ENCODE data around the gene HCAR1. TPM values are rescaled to one million over a fixed set of nuclear protein-coding genes. Genes with fewer than 3 reads are reported as not detected.
"Not testable (repeated sequence)": the region's sequence is repeated elsewhere in the genome, so short reads cannot be mapped to it uniquely, and the experiment has no call there.

Gene HCAR1
- total and polyA plus RNA-seq, 2 donors from 2014 or later, result 0.72 to 0.99 TPM

GRCh38 chr12:122684297-122684813 is 46.3 kb downstream of the HCAR1 start:
- no peak overlapping the region for H3K27ac ChIP-seq (ENCODE audit: low read depth in 2 of 2, low read length in 2 of 2)

DNA sequence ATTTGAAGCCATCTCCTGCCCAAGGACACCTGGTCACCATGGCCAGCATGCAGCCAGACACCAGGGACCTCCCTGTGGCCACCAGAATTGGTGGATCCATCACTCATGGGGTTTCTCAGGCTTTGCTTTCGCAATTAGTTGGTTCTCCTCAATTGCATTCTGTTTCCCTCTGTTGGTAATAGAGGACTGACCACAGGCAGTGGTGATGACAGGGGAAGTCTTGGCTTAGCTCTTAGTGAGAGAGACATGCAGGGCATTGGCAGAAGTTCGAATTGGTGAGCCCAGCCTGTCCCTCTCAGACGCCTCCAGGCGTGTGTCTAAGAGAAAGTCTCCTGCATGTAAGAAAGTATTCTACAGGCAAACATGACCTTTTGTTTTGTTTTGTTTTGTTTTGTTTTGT is 48.8 kb downstream of the HCAR1 start:
- Histone ChIP-seq H3K36me3 (ENCODE audit: control insufficient read depth in 2 of 3, insufficient read depth in 3 of 3, low read length in 3 of 3) (no peaks in the 10 kb centered on the region), H3K9ac (ENCODE audit: low read length in 3 of 3) (no peak overlapping the region), H3K9me3 (ENCODE audit: control insufficient read depth in 2 of 3, insufficient read depth in 1 of 3, low read length in 3 of 3) (no peaks in the 10 kb centered on the region), H3K27me3 (ENCODE audit: control insufficient read depth, insufficient read depth, low read length) (no peaks in the 10 kb centered on the region), H3K27ac (ENCODE audit: low read depth in 2 of 2, low read length in 2 of 2) (no peak overlapping the region), H3K4me3 (ENCODE audit: low read length in 3 of 3) (no peak overlapping the region), H3K4me1 (ENCODE audit: control insufficient read depth in 2 of 3, insufficient read depth in 2 of 3, low read depth in 1 of 3, low read length in 3 of 3) (no peaks in the 10 kb centered on the region)
- TF ChIP-seq, protein P1, sequence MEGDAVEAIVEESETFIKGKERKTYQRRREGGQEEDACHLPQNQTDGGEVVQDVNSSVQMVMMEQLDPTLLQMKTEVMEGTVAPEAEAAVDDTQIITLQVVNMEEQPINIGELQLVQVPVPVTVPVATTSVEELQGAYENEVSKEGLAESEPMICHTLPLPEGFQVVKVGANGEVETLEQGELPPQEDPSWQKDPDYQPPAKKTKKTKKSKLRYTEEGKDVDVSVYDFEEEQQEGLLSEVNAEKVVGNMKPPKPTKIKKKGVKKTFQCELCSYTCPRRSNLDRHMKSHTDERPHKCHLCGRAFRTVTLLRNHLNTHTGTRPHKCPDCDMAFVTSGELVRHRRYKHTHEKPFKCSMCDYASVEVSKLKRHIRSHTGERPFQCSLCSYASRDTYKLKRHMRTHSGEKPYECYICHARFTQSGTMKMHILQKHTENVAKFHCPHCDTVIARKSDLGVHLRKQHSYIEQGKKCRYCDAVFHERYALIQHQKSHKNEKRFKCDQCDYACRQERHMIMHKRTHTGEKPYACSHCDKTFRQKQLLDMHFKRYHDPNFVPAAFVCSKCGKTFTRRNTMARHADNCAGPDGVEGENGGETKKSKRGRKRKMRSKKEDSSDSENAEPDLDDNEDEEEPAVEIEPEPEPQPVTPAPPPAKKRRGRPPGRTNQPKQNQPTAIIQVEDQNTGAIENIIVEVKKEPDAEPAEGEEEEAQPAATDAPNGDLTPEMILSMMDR (IDR thresholded peaks at IDR 0.05; ENCODE audit: borderline replicate concordance, extremely low read depth, insufficient read depth), result no peak
- intact Hi-C loops (cut with DNase I), result no loop called here
- FAIRE-seq (no peak), DNase-seq (no peak)

More at GRCh38 chr12:122684297-122684813, 46.3 kb downstream of the HCAR1 start:
- no peaks in the 10 kb centered on the region for H3K27me3 ChIP-seq (ENCODE audit: control insufficient read depth, insufficient read depth, low read length)
- FAIRE-seq (no peak), DNase-seq (no peak)
- H3K9me3 ChIP-seq (ENCODE audit: control insufficient read depth in 2 of 3, insufficient read depth in 1 of 3, low read length in 3 of 3), result no peaks in the 10 kb centered on the region
- H3K9ac ChIP-seq (ENCODE audit: low read length in 3 of 3), result no peak overlapping the region
- H3K4me3 ChIP-seq (ENCODE audit: low read length in 3 of 3), result no peak overlapping the region
- intact Hi-C loops (cut with DNase I), result no loop called here
- no peaks in the 10 kb centered on the region for H3K4me1 ChIP-seq (ENCODE audit: control insufficient read depth in 2 of 3, insufficient read depth in 2 of 3, low read depth in 1 of 3, low read length in 3 of 3)
- H3K36me3 ChIP-seq (ENCODE audit: control insufficient read depth in 2 of 3, insufficient read depth in 3 of 3, low read length in 3 of 3), result no peaks in the 10 kb centered on the region
- TF ChIP-seq, protein P1 (IDR thresholded peaks at IDR 0.05; ENCODE audit: borderline replicate concordance, extremely low read depth, insufficient read depth), result no peak

- H3K9me3 ChIP-seq (ENCODE audit: control insufficient read depth in 2 of 3, insufficient read depth in 1 of 3, low read length in 3 of 3); DNase-seq; H3K27ac ChIP-seq (ENCODE audit: low read depth in 2 of 2, low read length in 2 of 2); H3K36me3 ChIP-seq (ENCODE audit: control insufficient read depth in 2 of 3, insufficient read depth in 3 of 3, low read length in 3 of 3); intact Hi-C loops (cut with DNase I); H3K4me1 ChIP-seq (ENCODE audit: control insufficient read depth in 2 of 3, insufficient read depth in 2 of 3, low read depth in 1 of 3, low read length in 3 of 3); FAIRE-seq; H3K4me3 ChIP-seq (ENCODE audit: low read length in 3 of 3); H3K27me3 ChIP-seq (ENCODE audit: control insufficient read depth, insufficient read depth, low read length); H3K9ac ChIP-seq (ENCODE audit: low read length in 3 of 3): not testable (repeated sequence)
These were observed 49.7 kb downstream of the HCAR1 start for GRCh38 chr12:122680989-122681388.

DNA sequence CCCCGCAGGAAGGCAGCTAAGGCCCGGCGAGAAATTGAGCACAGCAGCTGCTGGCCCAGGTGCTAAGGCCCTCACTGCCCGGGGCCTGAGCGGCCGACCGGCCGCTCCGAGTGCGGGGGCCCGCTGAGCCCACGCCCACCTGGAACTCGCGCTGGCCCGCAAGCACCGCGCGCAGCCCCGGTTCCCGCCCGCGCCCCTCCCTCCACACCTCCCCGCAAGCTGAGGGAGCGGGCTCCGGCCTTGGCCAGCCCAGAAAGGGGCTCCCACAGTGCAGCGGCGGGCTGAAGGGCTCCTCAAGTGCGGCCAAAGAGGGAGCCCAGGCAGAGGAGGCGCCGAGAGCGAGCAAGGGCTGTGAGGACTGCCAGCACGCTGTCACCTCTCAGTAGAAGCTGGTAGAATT is 53.9 kb downstream of the HCAR1 start:
- H3K27me3 ChIP-seq (ENCODE audit: control insufficient read depth, insufficient read depth, low read length); H3K9ac ChIP-seq (ENCODE audit: low read length in 3 of 3); H3K27ac ChIP-seq (ENCODE audit: low read depth in 2 of 2, low read length in 2 of 2); FAIRE-seq; intact Hi-C loops (cut with DNase I); H3K4me1 ChIP-seq (ENCODE audit: control insufficient read depth in 2 of 3, insufficient read depth in 2 of 3, low read depth in 1 of 3, low read length in 3 of 3); DNase-seq; H3K4me3 ChIP-seq (ENCODE audit: low read length in 3 of 3); H3K9me3 ChIP-seq (ENCODE audit: control insufficient read depth in 2 of 3, insufficient read depth in 1 of 3, low read length in 3 of 3); H3K36me3 ChIP-seq (ENCODE audit: control insufficient read depth in 2 of 3, insufficient read depth in 3 of 3, low read length in 3 of 3): not testable (repeated sequence)

Other genes starting within 250 kb of the HCAR1 start
- gene ZCCHC8, start 229.9 kb downstream of the HCAR1 start, total RNA-seq, result 25.8 TPM
- 10.9 TPM for gene ZCCHC8, start 229.9 kb downstream of the HCAR1 start, polyA plus RNA-seq (ENCODE audit: insufficient read depth, low read depth, low replicate concordance)
- 73.9 TPM for gene RSRC2, start 203.9 kb downstream of the HCAR1 start, total RNA-seq
- gene RSRC2, start 203.9 kb downstream of the HCAR1 start, polyA plus RNA-seq (ENCODE audit: insufficient read depth, low read depth, low replicate concordance), result 39.4 TPM
- gene KNTC1, start 203.6 kb downstream of the HCAR1 start, total RNA-seq, result 12.6 TPM
- 4.3 TPM for gene KNTC1, start 203.6 kb downstream of the HCAR1 start, polyA plus RNA-seq (ENCODE audit: insufficient read depth, low read depth, low replicate concordance)
- gene HCAR2, start 27.5 kb downstream of the HCAR1 start, total RNA-seq, result not detected
- gene HCAR2, start 27.5 kb downstream of the HCAR1 start, polyA plus RNA-seq (ENCODE audit: insufficient read depth, low read depth, low replicate concordance), result not detected
- not detected for gene HCAR3, start 14.0 kb downstream of the HCAR1 start, total RNA-seq
- gene HCAR3, start 14.0 kb downstream of the HCAR1 start, polyA plus RNA-seq (ENCODE audit: insufficient read depth, low read depth, low replicate concordance), result not detected
- gene DENR, start 22.0 kb upstream of the HCAR1 start, total RNA-seq, result 35.7 TPM
- gene DENR, start 22.0 kb upstream of the HCAR1 start, polyA plus RNA-seq (ENCODE audit: insufficient read depth, low read depth, low replicate concordance), result 31.5 TPM
- 0.22 TPM for gene CCDC62, start 43.7 kb upstream of the HCAR1 start, total RNA-seq
- not detected for gene CCDC62, start 43.7 kb upstream of the HCAR1 start, polyA plus RNA-seq (ENCODE audit: insufficient read depth, low read depth, low replicate concordance)
- gene HIP1R, start 104.6 kb upstream of the HCAR1 start, total RNA-seq, result 87.8 TPM
- 39.4 TPM for gene HIP1R, start 104.6 kb upstream of the HCAR1 start, polyA plus RNA-seq (ENCODE audit: insufficient read depth, low read depth, low replicate concordance)
- gene VPS37B, start 165.3 kb upstream of the HCAR1 start, total RNA-seq, result 47.8 TPM
- 21.4 TPM for gene VPS37B, start 165.3 kb upstream of the HCAR1 start, polyA plus RNA-seq (ENCODE audit: insufficient read depth, low read depth, low replicate concordance)
- 7.6 TPM for gene ABCB9, start 235.6 kb upstream of the HCAR1 start, total RNA-seq
- gene ABCB9, start 235.6 kb upstream of the HCAR1 start, polyA plus RNA-seq (ENCODE audit: insufficient read depth, low read depth, low replicate concordance), result 4.6 TPM
- 22.9 TPM for gene OGFOD2, start 244.4 kb upstream of the HCAR1 start, total RNA-seq
- 27.5 TPM for gene OGFOD2, start 244.4 kb upstream of the HCAR1 start, polyA plus RNA-seq (ENCODE audit: insufficient read depth, low read depth, low replicate concordance)
- gene ARL6IP4, start 249.8 kb upstream of the HCAR1 start, total RNA-seq, result 168 TPM
- gene ARL6IP4, start 249.8 kb upstream of the HCAR1 start, polyA plus RNA-seq (ENCODE audit: insufficient read depth, low read depth, low replicate concordance), result 362 TPM